Heart right ventricle (tissue), 16 donors: ENCODE measurements around the gene MYLK4. TPM values are rescaled to one million over a fixed set of nuclear protein-coding genes. Genes with fewer than 3 reads are reported as not detected.

Experiments used
- ATAC-seq, 8 donors: fragments of 200-7000 bp; cut with Tn5 transposase; one replicate each; pipeline ENCODE4 v1.9.1; 2020; ENCODE audit warnings: mild to moderate bottlenecking in 8 of 8, moderate library complexity in 8 of 8, moderate number of reproducible peaks in 1 of 8
- DNase-seq, 2 donors: peaks; one replicate each; pipeline ENCODE4 v3.0.0-alpha.2; 2020
- H3K27ac ChIP-seq, 10 donors: fragments of 200-600 bp; sonication (generic) in 2 of 10; one replicate each; pipeline versions ENCODE4 v1.5.0 to v1.8.0; 2020 to 2022; ENCODE audit warnings: mild to moderate bottlenecking in 3 of 10
- H3K27me3 ChIP-seq, 7 donors: fragments of 200-600 bp; one replicate each; pipeline ENCODE4 v1.8.0; 2021 to 2022; ENCODE audit warnings: mild to moderate bottlenecking in 2 of 7
- H3K36me3 ChIP-seq, 9 donors: fragments of 200-600 bp; sonication (generic) in 1 of 9; one replicate each; pipeline versions ENCODE4 v1.5.0 to v1.8.0; 2020 to 2022; ENCODE audit warnings: mild to moderate bottlenecking in 2 of 9
- H3K4me1 ChIP-seq, 9 donors: fragments of 200-600 bp; sonication (generic) in 1 of 9; one replicate each; pipeline versions ENCODE4 v1.5.0 to v1.8.0; 2020 to 2022; ENCODE audit warnings: mild to moderate bottlenecking in 4 of 9
- H3K4me3 ChIP-seq, 10 donors: fragments of 200-600 bp; sonication (generic) in 2 of 10; one replicate each; pipeline versions ENCODE4 v1.5.0 to v1.8.0; 2020 to 2022; ENCODE audit warnings: mild to moderate bottlenecking in 7 of 10, moderate library complexity in 2 of 10
- H3K9me3 ChIP-seq, 11 donors: fragments of 200-600 bp in 10 of 11; sonication (generic) in 2 of 11; one replicate each; pipeline versions ENCODE4 v1.5.0 to v1.8.0; 2013 to 2022; ENCODE audit warnings: mild to moderate bottlenecking in 2 of 11, control low read depth in 1 of 11, moderate library complexity in 1 of 11
- CTCF ChIP-seq, 9 donors: fragments of 200-600 bp; sonication (generic) in 2 of 9; IDR thresholded peaks; one replicate each; pipeline versions ENCODE4 v1.5.0 to v1.8.0; 2021 to 2022; ENCODE audit warnings: antibody characterized with exemption in 9 of 9, mild to moderate bottlenecking in 5 of 9, moderate library complexity in 1 of 9
- WGBS, 2 donors: extraction: QIAGEN DNeasy Blood & Tissue Kit; methylation state at CpG; one replicate each; pipeline ENCODE4 v1.1.7; 2013; ENCODE audit warnings: inconsistent platforms in 1 of 2; 5-methylcytosine and 5-hydroxymethylcytosine counted together
- intact Hi-C, 10 donors: fragments of 100-400 bp; cut with DNase I; formaldehyde crosslinking; loops; one replicate each; pipeline versions ENCODE4 v1.11.1 to v1.14.2; 2022
- polyA plus RNA-seq, 2 donors: library from polyadenylated mRNA; stranded (reverse); fragments of 200-250 nt; gene quantifications; one replicate each; pipeline ENCODE4 v1.2.3, GENCODE V29; 2013
- total RNA-seq, 10 donors: library from RNA; stranded (reverse); fragmentation: NEBNext Ultra II Directional in 3 of 10; extraction: Animal tissue kit (Norgen Biotek cat#: 25700) in 3 of 10; gene quantifications; one replicate each; pipeline versions ENCODE4 v1.2.1 to v1.2.4, GENCODE V29; 2021 to 2023
- donor health status: Arrhythmogenic right ventricular cardiomyopathy.
- donor health status: ischemic (EF 13 %, LVEDD 7.1; RV severe dilation, severe dysfunction).
- donor health status: healthy with polysubstance abuse.
- donor health status: DM: no; HTN: yes; CAD: no.
- donor health status: DM: no; HTN: no; CAD: no.
- donor health status: ischemic (EF 25% LVEDD 6.9; RV normal size, moderate dysfunction).
- donor health status: ischemic (EF 25% LVEDD 5.7; RV mildly dilated, moderate dysfunction).
- donor health status: healthy.
- donor health status: DM: yes; HTN: yes; CAD: no.
- donor health status: Ischemic cardiomyopathy.
- donor health status: ischemic (EF 35%, LVEDD 5.7; RV mildly dilated, moderate dysfunction).
- donor health status: nonischemic (EF 11% LVEDD 7.7; RV severe dilation, severe dysfunction).
- donor health status: DM: yes; HTN: yes; CAD: no.
- donor health status: PGD.
- donor health status: ischemic (EF 29% LVEDD 5.4; RV normal size, mild dysfunction).
- donor health status: nonischemic (EF 23%, LVEDD 6.1; RV moderate dilation, normal function).

MYLK4 gene
- total and polyA plus RNA-seq, 12 donors = 0.13 to 2.5 (median 0.92) TPM

- peak in 1 of 8 donors; percentile 22 for ATAC-seq
- no peak overlapping the region for H3K27ac ChIP-seq
- no peak for DNase-seq
- no peaks in the 10 kb centered on the region for H3K36me3 ChIP-seq
- H3K9me3 ChIP-seq = no peaks in the 10 kb centered on the region
- no peak for TF ChIP-seq CTCF (IDR thresholded peaks at IDR 0.05)
- no peak overlapping the region for H3K4me3 ChIP-seq
- peaks cover 0 to 13% (median 0%) of the 10 kb centered on the region in 7 donors for H3K27me3 ChIP-seq
- 89 to 94% methylated on average over 3 of the region's 3 CpGs for WGBS, 2 donors
- peaks cover 0 to under 1% (median 0%) of the 10 kb centered on the region in 9 donors for H3K4me1 ChIP-seq
- intact Hi-C loops = loop anchor here in 1 of 10 donors (10.0 kb wide), 1 partner anchor 282 kb away; no protein-coding TSS in a partner anchor
Observed at GRCh38 chr6:2646346-2646745, 104.4 kb downstream of the MYLK4 start.

- no peak for TF ChIP-seq CTCF (IDR thresholded peaks at IDR 0.05)
- Histone ChIP-seq H3K9me3 (no peaks in the 10 kb centered on the region), H3K36me3 (no peaks in the 10 kb centered on the region), H3K27ac (no peak overlapping the region), H3K27me3 (peaks cover 0 to 21% (median 3%) of the 10 kb centered on the region in 7 donors), H3K4me3 (no peak overlapping the region), H3K4me1 (no peaks in the 10 kb centered on the region)
- intact Hi-C loops = loop anchor here in 1 of 10 donors (10.0 kb wide), 1 partner anchor 279 kb away; no protein-coding TSS in a partner anchor
- 88 to 91% methylated on average over 5 of the region's 5 CpGs for WGBS, 2 donors
- no peak for ATAC-seq
- no peak for DNase-seq
Observed at GRCh38 chr6:2643935-2644539, 106.7 kb downstream of the MYLK4 start.

GRCh38 chr6:2643130-2643529, 107.6 kb downstream of the MYLK4 start:
- TF ChIP-seq CTCF (IDR thresholded peaks at IDR 0.05) = no peak
- H3K4me3 ChIP-seq = no peak overlapping the region
- no peaks in the 10 kb centered on the region for H3K9me3 ChIP-seq
- no peaks in the 10 kb centered on the region for H3K36me3 ChIP-seq
- intact Hi-C loops = loop anchor here in 1 of 10 donors (10.0 kb wide), 1 partner anchor 278 kb away; no protein-coding TSS in a partner anchor
- ATAC-seq (no peak), DNase-seq (no peak)
- 84 to 91% methylated on average over 2 of the region's 2 CpGs for WGBS, 2 donors
- no peaks in the 10 kb centered on the region for H3K4me1 ChIP-seq
- no peak overlapping the region for H3K27ac ChIP-seq
- H3K27me3 ChIP-seq = peaks cover 0 to 21% (median 3%) of the 10 kb centered on the region in 7 donors

GRCh38 chr6:2641044-2641725, 109.5 kb downstream of the MYLK4 start:
- H3K4me3 ChIP-seq = no peak overlapping the region
- no peak overlapping the region for H3K27ac ChIP-seq
- no peak for ATAC-seq
- peaks cover 0 to 21% (median 3%) of the 10 kb centered on the region in 7 donors for H3K27me3 ChIP-seq
- no peaks in the 10 kb centered on the region for H3K4me1 ChIP-seq
- no peaks in the 10 kb centered on the region for H3K36me3 ChIP-seq
- no peak for TF ChIP-seq CTCF (IDR thresholded peaks at IDR 0.05)
- 80 to 88% methylated on average over 14 of the region's 14 CpGs for WGBS, 2 donors
- DNase-seq = no peak
- intact Hi-C loops = loop anchor here in 1 of 10 donors (10.0 kb wide), 1 partner anchor 276 kb away; no protein-coding TSS in a partner anchor
- H3K9me3 ChIP-seq = no peaks in the 10 kb centered on the region
